ENCODE measurements around the gene MYOM1.

The MYOM1 gene

DNA sequence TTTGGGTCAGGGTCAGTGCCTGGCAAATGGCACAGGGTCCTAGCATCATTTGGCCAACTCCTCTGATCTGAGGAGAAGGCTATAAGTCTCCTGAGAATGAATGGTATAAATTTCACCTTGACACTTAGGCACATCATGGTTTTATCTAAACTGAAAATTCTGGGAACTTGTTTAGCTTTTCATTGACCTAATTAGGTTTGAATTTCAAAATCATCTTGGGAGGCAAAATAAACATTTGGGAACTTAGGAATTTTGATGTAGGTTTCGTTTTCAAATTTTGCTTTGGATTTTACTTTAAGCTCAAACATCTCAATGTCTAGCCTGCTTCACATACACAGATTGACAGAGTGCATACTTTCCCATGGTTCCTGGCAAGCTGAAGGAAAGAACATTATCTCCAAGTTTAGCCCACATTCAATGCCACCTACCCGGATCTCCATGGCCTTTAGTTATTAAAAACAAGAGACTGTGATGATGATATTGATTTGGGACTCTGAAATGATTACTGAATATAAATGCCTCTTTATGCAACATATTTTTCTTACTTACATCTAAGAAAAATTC is 44.5 kb downstream of the MYOM1 start:
- no peaks in the 10 kb centered on the region for H4K20me1 ChIP-seq (ENCODE audit: insufficient read depth, low read length)
- no peaks in the 10 kb centered on the region for H3K9me3 ChIP-seq (replicated peaks; ENCODE audit: insufficient read depth, low read length)
- TF ChIP-seq, protein P1, sequence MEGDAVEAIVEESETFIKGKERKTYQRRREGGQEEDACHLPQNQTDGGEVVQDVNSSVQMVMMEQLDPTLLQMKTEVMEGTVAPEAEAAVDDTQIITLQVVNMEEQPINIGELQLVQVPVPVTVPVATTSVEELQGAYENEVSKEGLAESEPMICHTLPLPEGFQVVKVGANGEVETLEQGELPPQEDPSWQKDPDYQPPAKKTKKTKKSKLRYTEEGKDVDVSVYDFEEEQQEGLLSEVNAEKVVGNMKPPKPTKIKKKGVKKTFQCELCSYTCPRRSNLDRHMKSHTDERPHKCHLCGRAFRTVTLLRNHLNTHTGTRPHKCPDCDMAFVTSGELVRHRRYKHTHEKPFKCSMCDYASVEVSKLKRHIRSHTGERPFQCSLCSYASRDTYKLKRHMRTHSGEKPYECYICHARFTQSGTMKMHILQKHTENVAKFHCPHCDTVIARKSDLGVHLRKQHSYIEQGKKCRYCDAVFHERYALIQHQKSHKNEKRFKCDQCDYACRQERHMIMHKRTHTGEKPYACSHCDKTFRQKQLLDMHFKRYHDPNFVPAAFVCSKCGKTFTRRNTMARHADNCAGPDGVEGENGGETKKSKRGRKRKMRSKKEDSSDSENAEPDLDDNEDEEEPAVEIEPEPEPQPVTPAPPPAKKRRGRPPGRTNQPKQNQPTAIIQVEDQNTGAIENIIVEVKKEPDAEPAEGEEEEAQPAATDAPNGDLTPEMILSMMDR (IDR thresholded peaks at IDR 0.05; ENCODE audit: low read length) = no peak
- TF ChIP-seq EZH2phosphoT487 (IDR thresholded peaks at IDR 0.05; ENCODE audit: low read length) = no peak
- TF ChIP-seq EZH2 (optimal IDR thresholded peaks at IDR 0.05; ENCODE audit: low read depth, low read length) = no peak
- H3K9me2 ChIP-seq (replicated peaks; ENCODE audit: insufficient read depth, low read length) = no peaks in the 10 kb centered on the region
- H3K9ac ChIP-seq (ENCODE audit: low read length) = no peak overlapping the region
- H3K4me3 ChIP-seq (ENCODE audit: low read length) = no peak overlapping the region
- no peak overlapping the region for H2AFZ ChIP-seq (ENCODE audit: low read length)
- DNase-seq = no peak
- H3K79me2 ChIP-seq (ENCODE audit: low read length) = no peaks in the 10 kb centered on the region
- H3F3A ChIP-seq (ENCODE audit: insufficient read depth, low read length) = no peaks in the 10 kb centered on the region
- H3K36me3 ChIP-seq (replicated peaks; ENCODE audit: insufficient read depth, low read length) = no peaks in the 10 kb centered on the region
- H3K27me3 ChIP-seq (replicated peaks; ENCODE audit: insufficient read depth, low read length) = no peaks in the 10 kb centered on the region
- no peak overlapping the region for H3K4me2 ChIP-seq (ENCODE audit: low read depth, low read length)
- no peak overlapping the region for H3K27ac ChIP-seq (ENCODE audit: low read length)
- 0 out of 2 replicates have a peak, but pooled peaks cover 2% of the 10 kb centered on the region for H3K4me1 ChIP-seq (ENCODE audit: low read length)

DNA sequence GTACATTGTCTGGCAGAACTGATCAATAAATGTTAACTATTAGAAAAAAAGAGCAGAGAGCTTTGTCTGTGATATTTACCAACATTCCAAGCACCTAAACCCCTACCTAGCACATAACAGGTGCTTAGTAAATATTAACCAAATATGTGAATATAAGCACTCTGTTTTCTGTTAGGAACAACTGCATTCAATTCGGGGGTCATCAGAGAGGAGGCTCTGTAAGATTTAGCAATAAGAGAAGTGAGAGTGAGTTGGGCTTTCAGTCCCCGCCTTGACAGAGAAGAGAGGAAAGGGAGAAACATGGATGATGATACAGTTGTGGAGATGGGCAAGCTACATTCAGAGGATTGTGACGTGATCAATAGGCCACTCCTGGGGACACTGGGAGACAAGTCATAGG is 47.7 kb downstream of the MYOM1 start:
- no peak overlapping the region for H3K9ac ChIP-seq (ENCODE audit: low read length)
- H3K36me3 ChIP-seq (replicated peaks; ENCODE audit: insufficient read depth, low read length) = no peaks in the 10 kb centered on the region
- no peaks in the 10 kb centered on the region for H4K20me1 ChIP-seq (ENCODE audit: insufficient read depth, low read length)
- TF ChIP-seq EZH2phosphoT487 (IDR thresholded peaks at IDR 0.05; ENCODE audit: low read length) (no peak), EZH2 (optimal IDR thresholded peaks at IDR 0.05; ENCODE audit: low read depth, low read length) (no peak)
- TF ChIP-seq, protein P1 (IDR thresholded peaks at IDR 0.05; ENCODE audit: low read length) = no peak
- H3K4me2 ChIP-seq (ENCODE audit: low read depth, low read length) = no peak overlapping the region
- no peaks in the 10 kb centered on the region for H3K9me3 ChIP-seq (replicated peaks; ENCODE audit: insufficient read depth, low read length)
- no peak for DNase-seq
- no peaks in the 10 kb centered on the region for H3K4me1 ChIP-seq (ENCODE audit: low read length)
- no peaks in the 10 kb centered on the region for H3K79me2 ChIP-seq (ENCODE audit: low read length)
- H3F3A ChIP-seq (ENCODE audit: insufficient read depth, low read length) = no peaks in the 10 kb centered on the region
- no peak overlapping the region for H3K27ac ChIP-seq (ENCODE audit: low read length)
- no peak overlapping the region for H2AFZ ChIP-seq (ENCODE audit: low read length)
- H3K9me2 ChIP-seq (replicated peaks; ENCODE audit: insufficient read depth, low read length) = no peaks in the 10 kb centered on the region
- no peak overlapping the region for H3K4me3 ChIP-seq (ENCODE audit: low read length)
- H3K27me3 ChIP-seq (replicated peaks; ENCODE audit: insufficient read depth, low read length) = no peaks in the 10 kb centered on the region

DNA sequence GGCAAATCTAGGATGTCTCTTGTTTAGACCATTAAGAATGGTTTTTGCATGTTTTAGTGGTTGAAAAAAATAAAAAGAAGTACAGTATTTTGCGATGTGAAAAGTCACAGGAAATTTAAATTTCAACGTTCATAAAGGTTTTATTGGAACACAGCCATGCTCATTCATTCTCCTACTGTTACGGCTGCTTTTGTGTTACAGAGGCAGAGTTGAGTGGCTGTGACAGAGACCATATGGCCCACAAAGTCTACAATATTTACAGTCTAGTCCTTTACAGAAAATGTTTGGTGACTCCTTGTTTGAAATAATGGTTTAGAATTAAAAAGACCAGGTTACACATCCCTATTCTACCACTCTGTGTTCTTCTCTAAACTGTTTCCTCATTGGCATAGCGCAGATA is 48.1 kb downstream of the MYOM1 start:
- H3K4me2 ChIP-seq (ENCODE audit: low read depth, low read length) = no peak overlapping the region
- H2AFZ ChIP-seq (ENCODE audit: low read length) = no peak overlapping the region
- H3K4me3 ChIP-seq (ENCODE audit: low read length) = no peak overlapping the region
- no peaks in the 10 kb centered on the region for H4K20me1 ChIP-seq (ENCODE audit: insufficient read depth, low read length)
- no peaks in the 10 kb centered on the region for H3K79me2 ChIP-seq (ENCODE audit: low read length)
- H3K27ac ChIP-seq (ENCODE audit: low read length) = no peak overlapping the region
- H3K9ac ChIP-seq (ENCODE audit: low read length) = no peak overlapping the region
- H3K27me3 ChIP-seq (replicated peaks; ENCODE audit: insufficient read depth, low read length) = no peaks in the 10 kb centered on the region
- H3K36me3 ChIP-seq (replicated peaks; ENCODE audit: insufficient read depth, low read length) = no peaks in the 10 kb centered on the region
- H3K4me1 ChIP-seq (ENCODE audit: low read length) = no peaks in the 10 kb centered on the region
- H3K9me2 ChIP-seq (replicated peaks; ENCODE audit: insufficient read depth, low read length) = no peaks in the 10 kb centered on the region
- no peaks in the 10 kb centered on the region for H3K9me3 ChIP-seq (replicated peaks; ENCODE audit: insufficient read depth, low read length)
- H3F3A ChIP-seq (ENCODE audit: insufficient read depth, low read length) = no peaks in the 10 kb centered on the region
- no peak for DNase-seq
- TF ChIP-seq EZH2phosphoT487 (IDR thresholded peaks at IDR 0.05; ENCODE audit: low read length) = no peak
- TF ChIP-seq EZH2 (optimal IDR thresholded peaks at IDR 0.05; ENCODE audit: low read depth, low read length) = no peak
- TF ChIP-seq, protein P1 (IDR thresholded peaks at IDR 0.05; ENCODE audit: low read length) = no peak

All from MM.1S (cell line).